HG02763 (cell line): ENCODE results near the gene SPTBN4.
A peak's percentile ranks its signal among the peaks of the same experiment; 100 is the strongest.
"Not testable (repeated sequence)": the region's sequence is repeated elsewhere in the genome, so short reads cannot be mapped to it uniquely, and the experiment has no call there.

Experiments used
- ATAC-seq: cut with Tn5 transposase; IDR thresholded peaks from one replicate; pipeline ENCODE4 v1.9.1; 2021; ENCODE audit warnings: mild to moderate bottlenecking, moderate library complexity; ENCODE audit not compliant: unreplicated experiment

The SPTBN4 gene

DNA sequence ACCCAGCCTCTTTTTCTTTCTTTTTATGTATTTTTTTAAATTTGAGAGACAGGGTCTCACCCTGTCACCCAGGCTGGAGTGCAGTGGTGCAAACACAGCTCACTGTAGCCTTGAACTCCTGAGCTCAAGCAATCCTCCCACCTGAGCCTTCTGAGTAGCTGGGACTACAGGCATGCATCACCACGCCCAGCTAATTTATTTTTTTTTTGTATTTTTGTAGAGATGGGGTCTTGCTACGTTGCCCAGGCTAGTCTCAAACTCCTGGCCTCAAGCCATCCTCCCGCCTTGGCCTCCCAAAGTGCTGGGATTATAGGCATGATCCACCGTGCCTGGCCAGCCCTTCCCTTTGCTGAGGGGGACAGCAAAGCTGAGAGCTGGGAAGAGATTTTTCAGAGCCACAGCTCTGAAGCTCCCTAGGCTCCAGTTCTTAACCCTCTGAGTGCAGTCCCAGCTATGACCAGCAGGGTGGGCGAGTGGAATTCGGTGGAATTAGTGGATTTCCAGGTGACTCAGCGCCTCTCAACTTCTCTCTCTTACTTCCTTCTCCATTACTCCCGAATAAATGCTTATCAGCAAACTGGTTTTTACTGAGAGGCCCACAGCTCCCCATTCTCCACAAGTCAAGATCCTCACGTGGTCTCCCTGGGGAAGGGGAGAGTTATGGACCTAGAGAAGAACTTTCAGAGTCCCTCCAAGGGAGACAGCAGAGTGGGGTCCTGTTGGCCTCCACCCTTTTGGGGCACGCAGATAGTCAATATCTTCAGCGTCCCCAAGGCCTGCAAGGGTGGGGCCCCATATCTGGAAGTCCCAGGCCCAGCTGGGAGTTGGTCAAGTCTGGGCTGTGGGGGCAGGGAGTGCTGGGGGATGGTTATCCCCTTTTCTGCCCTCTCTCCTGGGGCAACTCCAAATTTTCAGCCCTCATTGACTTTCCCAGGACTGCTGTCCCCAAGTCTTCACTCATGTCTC lies 2.5 kb upstream of the SPTBN4 start:
- no peak for ATAC-seq

DNA sequence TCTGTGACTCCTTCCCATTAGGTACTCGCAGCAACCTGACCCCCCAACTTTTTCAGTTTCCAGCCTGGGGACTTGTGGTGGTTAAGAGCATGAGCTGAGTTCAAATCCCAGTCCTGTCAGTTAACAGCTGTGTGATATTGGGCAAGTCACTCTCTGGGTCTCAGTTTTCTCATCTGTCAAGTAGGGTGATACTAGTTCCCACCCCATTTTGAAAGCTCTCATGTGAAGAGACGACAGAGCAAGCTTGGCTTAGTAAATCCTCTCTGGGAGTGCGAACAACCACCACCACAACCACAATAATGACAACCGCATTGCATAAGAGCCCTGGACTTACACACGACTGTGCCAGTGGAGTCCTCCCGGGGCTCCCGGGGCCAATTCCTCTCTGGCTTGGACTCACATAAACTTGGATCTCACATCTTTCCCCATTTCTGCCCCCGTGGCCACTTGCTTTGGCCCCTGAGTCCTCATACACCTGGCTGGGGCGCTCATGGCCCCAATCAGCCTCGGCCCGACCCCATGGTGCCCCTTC lies 1.7 kb upstream of the SPTBN4 start:
- ATAC-seq = no peak

DNA sequence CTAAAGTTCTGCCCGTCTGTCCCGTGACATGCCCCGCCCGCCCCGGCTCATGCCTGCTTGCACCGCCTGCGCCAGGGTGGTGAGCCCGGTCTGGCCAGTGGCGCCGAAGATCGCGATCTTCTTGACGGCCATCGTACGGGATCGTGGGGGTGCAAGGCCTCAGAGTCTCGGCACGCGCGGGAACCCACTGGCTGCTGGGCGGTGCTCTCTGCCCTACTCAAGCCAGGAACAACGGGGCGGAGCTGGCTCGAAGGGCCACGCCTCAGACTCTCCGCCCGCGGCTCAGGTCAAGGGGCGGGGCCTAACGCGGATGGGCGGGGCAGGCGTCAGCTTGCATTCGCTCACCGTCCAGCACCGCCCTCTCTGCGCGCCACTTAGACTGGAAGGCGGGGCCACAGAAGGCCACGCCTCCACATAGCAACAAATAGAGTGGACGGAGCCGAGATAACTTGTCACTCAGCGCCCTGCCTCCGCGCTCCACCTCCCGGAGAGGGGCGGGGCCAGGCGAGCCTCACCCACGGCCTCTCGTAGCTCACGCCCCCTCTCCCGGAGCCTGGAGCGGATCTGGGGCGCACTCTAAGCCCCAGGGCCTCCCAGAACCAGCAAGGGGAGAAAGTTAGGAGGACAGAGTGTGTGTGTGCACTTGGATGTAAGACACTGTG lies 1.1 kb upstream of the SPTBN4 start, which contains the start of gene BLVRB:
TSS of gene BLVRB (minus strand) at position 189 of the 662 bp plus-strand sequence. CDS start at position 132, 57 bp downstream.
- peak; percentile 89 for ATAC-seq

DNA sequence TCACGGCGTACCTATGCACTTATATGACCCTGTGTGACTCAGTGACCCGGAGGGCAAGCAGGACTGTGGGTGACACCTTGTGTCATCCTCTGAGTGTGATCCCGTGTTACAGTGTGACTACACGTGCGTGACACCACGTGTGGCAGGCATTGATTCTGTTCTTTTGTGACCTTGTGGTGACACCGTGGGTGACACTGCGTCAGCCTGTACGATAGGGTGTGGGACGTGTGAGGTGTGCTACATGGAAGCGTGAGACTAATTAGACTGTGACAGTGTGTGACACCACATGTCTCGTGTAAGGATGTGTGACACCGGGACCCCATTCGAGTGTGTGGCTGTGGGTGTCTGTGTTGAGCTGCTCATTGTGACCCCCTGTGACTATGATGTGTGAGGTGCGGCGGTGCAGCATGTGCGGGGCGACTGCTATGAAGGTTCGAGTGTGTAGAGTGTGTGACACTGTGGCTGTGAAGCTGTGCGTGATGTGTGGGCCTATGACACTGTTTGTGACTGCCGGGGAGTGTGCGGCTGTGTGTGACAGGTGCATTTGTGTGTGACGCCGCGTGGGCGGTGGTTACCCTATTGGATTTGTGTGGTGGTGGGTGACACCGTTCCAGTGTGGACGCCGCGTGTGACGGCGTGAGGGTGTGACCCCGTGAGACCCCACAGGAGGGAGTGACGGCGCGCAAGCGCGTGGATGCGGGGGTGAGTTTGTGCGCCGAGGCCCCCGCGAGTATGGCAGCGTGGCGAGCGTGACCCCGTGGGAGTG lies 399 bp upstream of the SPTBN4 start:
- ATAC-seq = peak; percentile 1

DNA sequence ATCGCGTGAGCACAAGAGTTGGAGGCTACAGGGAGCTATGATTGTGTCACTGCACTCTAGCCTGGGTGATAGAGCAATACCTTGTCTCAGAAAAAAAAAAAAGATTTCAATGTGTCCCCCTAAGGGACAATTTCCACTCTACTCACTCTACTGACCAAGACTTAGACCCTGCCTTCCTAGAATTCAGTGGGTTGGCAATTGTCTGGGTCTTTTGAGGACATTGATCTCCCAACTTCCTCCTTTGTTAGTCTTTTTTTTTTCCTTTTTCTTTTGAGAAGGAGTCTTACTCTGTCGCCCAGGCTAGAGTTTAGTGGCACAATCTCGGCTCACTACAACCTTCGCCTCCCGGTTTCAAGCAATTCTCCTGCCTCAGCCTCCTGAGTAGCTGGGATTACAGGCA lies 2.2 kb downstream of the SPTBN4 start:
- no peak for ATAC-seq

DNA sequence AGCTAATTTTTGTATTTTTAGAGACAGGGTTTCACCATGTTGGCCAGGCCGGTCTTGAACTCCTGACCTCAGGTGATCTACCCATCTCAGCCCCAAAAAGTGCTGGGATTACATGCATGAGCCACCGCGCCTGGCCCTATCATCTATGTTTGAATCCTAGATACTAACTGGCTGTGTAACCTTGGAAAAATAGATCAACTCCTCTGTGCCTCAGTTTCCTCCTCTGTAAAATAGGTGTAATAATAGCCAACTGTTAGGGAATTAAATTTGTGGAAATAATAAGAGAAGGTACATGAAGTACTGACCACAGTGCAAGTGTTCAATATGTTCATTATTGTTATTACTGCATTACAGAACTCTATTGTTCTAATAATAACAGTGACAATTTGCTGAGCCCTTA lies 4.3 kb downstream of the SPTBN4 start:
- ATAC-seq = no peak

DNA sequence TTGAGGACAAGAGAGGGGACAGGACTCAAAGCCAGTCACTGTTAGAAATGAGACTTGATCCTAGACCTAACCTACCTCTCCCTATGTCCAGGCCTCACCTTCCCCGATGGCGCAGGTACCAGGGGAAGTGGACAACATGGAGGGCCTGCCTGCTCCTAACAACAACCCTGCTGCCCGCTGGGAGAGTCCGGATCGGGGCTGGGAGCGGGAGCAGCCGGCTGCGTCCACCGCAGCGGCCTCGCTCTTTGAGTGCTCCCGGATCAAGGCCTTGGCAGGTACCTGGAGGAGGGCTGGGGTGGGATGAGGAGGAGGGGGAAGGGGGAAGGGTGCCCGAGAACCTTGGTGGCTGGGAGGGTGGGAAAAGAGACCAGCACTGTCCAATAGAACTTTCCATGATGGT lies 5.7 kb downstream of the SPTBN4 start:
- ATAC-seq = no peak

DNA sequence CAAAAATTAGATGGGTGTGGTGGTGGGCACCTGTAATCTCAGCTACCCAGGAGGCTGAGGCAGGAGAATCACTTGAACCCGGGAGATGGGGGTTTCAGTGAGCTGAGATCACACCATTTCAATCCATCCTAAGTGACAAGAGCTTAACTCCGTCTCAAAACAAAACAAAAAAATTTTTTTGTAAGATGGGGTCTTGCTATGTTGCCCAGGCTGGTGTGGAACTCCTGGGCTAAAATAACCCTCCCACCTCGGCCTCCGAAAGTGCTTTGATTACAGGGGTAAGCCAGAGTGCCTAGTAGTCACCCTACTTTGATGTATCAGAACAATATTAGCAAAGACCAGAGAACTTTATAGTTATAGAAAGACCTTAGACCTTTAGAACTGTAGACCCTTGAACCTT lies 7.9 kb downstream of the SPTBN4 start:
- no peak for ATAC-seq

DNA sequence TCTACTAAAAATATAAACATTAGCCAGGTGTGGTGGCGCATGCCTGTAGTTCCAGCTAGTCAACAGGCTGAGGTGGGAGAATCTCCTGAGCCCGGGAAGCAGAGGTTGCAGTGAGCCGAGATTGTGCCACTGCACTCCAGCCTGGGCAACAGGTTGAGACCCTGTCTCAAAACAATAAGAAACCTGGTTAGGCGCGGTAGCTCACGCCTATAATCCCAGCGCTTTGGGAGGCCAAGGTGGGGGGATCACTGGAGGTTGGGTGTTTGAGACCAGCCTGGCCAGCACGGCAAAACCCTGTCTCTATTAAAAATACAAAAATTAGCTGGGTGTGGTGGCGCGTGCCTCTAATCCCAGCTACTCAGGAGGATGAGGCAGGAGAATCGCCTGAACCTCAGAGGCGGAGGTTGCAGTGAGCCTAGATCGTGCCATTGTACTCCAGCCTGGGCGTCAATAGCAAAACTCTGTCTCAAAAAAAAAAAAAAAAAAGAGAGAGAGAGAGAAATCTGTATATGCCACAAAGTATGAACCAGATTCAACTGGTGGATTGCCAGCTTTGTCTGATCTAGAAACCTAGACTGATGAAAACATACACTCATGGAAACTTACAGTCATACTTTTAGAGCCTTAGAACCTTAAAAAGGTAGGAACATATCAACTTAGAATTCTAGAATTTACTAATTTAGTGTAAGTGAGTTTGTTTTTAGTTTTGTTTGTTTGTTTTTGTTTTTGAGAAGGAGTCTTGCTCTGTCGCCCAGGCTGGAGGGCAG lies 9.3 kb downstream of the SPTBN4 start:
- ATAC-seq = not testable (repeated sequence)

DNA sequence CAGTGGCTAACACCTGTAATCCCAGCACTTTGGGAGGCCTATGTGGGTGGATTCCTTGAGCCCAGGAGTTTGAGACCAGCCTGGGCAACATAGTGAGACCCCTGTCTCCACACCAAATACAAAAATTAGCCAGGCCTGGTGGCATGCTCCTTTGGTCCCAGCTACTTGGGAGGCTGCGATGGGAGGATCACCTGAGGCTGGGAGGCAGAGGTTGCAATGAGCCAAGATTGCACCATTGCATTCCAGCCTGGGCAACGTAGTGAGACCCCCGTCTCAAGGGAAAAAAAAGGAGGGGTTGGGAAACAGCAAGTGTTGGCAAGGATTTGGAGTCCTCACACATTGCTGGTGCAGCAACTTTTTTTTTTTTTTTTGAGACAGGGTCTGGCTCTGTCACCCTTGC lies 19.2 kb downstream of the SPTBN4 start:
- ATAC-seq = no peak

DNA sequence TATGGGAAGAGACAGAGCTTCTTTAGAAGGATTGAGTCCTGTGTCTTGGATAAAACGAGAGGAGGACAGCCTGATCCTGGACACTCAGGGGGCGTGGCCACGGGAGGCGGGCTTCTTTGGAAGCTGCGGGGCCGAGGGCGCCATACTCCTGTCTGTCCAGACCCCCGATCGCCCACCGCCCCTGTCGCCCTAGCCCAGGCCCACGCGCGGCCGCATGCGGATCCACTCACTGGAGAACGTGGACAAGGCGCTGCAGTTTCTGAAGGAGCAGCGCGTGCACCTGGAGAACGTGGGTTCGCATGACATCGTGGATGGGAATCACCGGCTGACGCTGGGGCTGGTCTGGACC lies 23.1 kb downstream of the SPTBN4 start:
- no peak for ATAC-seq

DNA sequence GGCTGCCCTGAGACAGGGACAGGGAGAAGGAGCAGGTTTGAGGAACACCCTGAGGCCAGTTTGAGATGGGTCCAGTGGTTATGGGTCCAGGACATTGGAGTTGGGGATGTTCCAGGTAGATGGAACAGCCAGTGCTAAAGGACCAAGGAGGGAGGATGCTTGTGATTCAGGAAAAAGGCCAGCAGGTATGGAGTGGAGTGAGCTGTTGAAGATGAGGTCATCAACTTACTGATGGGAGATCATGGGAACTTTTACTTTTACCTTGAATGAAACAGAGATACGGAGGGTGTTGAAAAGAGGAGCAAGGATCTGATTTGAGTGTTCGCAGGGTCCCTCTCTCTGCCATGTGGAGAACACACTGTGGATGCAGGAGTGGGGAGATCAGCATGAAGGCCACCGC lies 25.5 kb downstream of the SPTBN4 start:
- ATAC-seq = no peak

DNA sequence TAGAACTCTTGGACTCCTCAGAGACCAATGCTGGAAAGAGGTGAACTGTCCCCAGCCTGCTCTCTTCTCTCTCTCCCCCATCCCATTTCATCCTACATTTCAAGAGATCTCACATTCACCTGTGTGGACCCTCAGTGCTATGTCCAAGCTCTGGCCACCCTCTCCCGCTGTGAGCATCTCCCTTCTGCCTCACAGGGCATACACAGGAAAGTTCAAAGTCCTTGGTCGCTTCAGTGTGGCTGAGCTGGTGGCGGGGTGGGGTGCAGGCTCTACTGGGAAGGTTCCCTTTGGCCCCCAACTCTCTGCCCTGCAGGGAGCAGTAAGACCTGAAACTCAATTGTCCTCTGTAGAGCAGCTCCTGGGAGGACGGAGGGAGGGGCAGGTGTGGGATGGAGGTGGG lies 27.0 kb downstream of the SPTBN4 start:
- no peak for ATAC-seq

DNA sequence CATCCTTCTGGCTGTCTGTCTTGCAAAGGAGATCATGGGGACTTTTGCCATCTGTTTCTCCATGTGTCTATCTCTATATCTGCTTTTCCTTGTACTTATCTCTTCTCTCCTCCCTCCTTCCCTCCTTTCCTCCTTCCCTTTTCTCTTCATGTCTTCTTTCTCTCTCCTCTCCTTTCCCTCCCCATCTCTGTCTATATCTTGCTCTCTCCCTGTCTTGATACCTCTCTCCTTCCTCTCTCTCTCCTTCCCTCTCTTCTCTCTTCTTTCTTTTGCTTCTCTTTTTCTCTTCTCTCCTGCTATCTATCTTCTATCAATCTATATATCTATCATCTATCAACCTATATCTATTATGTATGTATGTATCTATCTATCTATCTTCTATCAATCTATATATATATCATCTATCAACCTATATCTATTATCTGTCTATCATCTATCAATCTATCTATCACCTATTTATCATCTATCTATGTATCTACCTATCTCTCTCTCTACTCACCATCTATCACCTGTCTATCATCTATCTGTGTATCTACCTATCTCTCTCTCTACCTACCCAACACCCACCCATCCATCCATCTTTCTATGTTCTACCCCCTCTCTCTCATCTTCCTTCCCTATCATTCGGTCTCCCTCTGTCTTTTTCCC lies 27.5 kb downstream of the SPTBN4 start:
- ATAC-seq = no peak

DNA sequence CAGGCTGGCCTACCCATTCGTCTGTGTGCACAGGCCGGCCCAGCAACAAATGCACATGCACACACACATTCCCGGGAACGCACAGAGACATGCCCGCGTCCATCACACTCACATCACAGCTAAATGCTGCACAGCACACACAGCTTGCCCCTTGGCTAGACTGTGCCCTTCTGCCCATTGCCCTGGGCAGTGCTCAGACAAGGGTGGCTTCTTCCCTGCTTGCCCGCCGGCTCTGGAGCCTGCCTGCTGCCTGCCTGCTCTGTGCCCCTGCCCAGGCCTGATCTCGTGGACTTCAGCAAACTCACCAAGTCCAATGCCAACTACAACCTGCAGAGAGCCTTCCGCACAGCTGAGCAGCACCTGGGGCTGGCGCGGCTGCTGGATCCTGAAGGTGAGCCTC lies 30.4 kb downstream of the SPTBN4 start:
- ATAC-seq = no peak

DNA sequence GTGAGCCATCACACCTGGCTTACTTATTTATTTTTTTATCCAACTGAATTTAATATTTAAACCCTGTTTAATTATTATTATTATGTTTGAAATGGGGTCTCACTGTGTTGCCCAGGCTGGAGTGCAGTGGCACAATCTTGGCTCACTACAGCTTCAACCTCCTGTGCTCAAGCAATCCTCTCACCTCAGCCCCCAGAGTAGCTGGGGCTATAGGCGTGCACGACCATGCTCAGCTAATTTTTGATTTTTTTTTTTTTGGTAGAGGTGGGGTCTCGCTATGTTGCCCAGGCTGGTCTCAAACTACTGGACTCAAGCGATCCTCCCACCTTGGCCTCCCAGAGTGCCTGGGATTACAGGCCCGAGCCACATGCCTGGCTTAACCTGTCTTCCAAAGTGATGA lies 32.5 kb downstream of the SPTBN4 start:
- ATAC-seq = no peak

DNA sequence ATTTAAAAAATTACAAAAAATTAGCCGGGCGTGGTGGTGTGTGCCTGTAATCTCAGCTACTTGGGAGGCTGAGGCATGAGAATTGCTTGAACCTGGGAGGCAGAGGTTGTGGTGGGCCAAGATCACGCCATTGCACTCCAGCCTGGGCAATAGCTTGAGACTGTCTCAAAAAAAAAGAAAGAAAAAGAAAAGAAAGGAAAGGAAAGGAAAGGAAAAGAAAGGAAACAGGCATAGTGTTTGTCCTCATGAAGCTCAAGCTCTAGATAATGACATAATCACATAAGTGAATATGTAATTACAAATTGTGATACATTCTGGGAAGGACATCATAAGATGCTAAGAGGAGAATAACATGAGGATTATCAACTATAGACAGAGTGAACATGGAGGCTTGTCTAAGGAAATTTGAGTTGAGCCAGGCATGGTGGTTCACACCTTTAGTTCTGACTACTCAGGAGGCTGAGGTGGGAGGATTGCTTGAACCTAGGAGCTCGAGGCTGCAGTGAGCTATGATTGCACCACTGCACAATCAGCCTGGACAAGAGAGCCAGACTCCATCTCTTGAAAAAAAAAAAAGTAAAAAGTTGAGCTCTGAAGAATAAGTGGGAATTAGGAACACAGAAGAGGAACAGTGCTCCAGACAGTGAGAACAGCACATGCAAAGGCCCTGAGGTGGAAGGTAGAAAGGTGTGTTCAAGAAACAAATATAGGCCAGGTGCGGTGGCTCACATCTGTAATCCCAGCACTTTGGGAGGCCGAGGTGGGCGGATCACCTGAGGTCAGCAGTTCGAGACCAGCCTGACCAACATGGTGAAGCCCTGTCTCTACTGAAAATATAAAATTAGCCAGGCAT lies 34.1 kb downstream of the SPTBN4 start:
- not testable (repeated sequence) for ATAC-seq

DNA sequence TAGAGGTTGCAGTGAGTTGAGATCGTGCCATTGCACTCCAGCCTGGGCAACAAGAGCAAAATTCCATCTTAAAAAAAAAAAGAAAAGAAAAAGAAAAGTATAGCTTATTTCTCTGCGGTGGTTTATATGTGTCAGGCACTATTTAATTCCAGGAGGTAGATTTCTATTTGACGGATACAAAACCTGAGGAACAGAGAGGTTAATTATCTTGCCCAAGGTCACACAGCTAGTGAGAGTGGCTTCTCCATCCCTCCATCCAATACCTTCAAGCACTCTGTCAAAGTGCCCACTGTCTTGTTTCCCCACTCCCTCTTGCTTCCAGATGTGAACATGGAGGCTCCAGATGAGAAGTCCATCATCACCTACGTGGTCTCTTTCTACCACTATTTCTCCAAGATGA lies 34.8 kb downstream of the SPTBN4 start:
- no peak for ATAC-seq

DNA sequence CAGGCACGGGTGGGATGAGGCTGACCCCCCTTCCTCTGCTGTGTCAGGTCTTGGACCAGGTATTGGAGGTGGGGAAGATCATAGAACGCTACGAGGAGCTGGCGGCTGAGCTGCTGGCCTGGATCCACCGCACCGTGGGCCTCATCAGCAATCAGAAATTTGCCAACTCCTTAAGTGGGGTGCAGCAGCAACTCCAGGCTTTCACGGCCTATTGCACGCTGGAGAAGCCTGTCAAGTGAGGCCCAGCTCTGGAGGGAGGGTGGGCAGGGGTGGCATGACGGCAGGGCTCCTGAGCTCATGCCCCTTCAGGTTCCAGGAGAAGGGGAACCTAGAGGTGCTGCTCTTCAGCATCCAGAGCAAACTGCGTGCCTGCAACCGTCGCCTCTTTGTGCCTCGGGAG lies 35.3 kb downstream of the SPTBN4 start:
- ATAC-seq = no peak
